Epithelial cell of proximal tubule (primary cell): ENCODE measurements around the gene JPT1. TPM values are rescaled to one million over a fixed set of nuclear protein-coding genes. Genes with fewer than 3 reads are reported as not detected.
A peak's percentile ranks its signal among the peaks of the same experiment; 100 is the strongest.

ENCODE experiments used
- DNase-seq: peaks from one replicate; pipeline ENCODE4 v3.0.0-alpha.2; 2011; ENCODE audit warnings: low read depth
- H3K4me3 ChIP-seq: 2 replicates; pipeline ENCODE4 v1.5.1; 2011; ENCODE audit warnings: low read depth, mild to moderate bottlenecking, low read length
- CTCF ChIP-seq: conservative IDR thresholded peaks from 2 replicates; pipeline ENCODE4 v1.5.1; 2012; ENCODE audit warnings: low read depth, mild to moderate bottlenecking, low read length
- total RNA-seq: library from RNA; depleted of rRNA; stranded (reverse); fragments of >200 nt; gene quantifications from 2 replicates; pipeline ENCODE4 v1.2.3, GENCODE V29; 2015

The JPT1 gene
- 539 and 692 TPM in 2 replicates for total RNA-seq

GRCh38 chr17:75154195-75155106, at the start of gene JPT1:
JPT1 (minus strand) TSS chr17:75154512; CDS start chr17:75154397, 115 bp downstream.
- TF ChIP-seq CTCF, result no peak
- peak; percentile 82 for DNase-seq
- H3K4me3 ChIP-seq, result peak within 1 kb of the TSS; percentile 97

- no peak overlapping the region for H3K4me3 ChIP-seq
- no peak for TF ChIP-seq CTCF
- no peak for DNase-seq
Measured at GRCh38 chr17:75199886-75200618, 45.7 kb upstream of the JPT1 start.

GRCh38 chr17:75194879-75195278, 40.6 kb upstream of the JPT1 start:
- DNase-seq, result peak; percentile 96
- no peak for TF ChIP-seq CTCF
- H3K4me3 ChIP-seq, result no peak overlapping the region

GRCh38 chr17:75191584-75191983, 37.3 kb upstream of the JPT1 start:
- DNase-seq, result peak; percentile 45
- no peak overlapping the region for H3K4me3 ChIP-seq
- no peak for TF ChIP-seq CTCF

- no peak overlapping the region for H3K4me3 ChIP-seq
- no peak for TF ChIP-seq CTCF
- no peak for DNase-seq
Measured at GRCh38 chr17:75188614-75189013, 34.3 kb upstream of the JPT1 start.

GRCh38 chr17:75183999-75184884, 29.9 kb upstream of the JPT1 start:
- DNase-seq, result no peak
- TF ChIP-seq CTCF, result no peak
- no peak overlapping the region for H3K4me3 ChIP-seq
